Keratinocyte (primary cell): ENCODE results near the gene MGAT5B.

Source experiments
- EZH2 ChIP-seq: IDR thresholded peaks from one replicate; pipeline ENCODE4 v1.6.1; 2012; ENCODE audit warnings: inconsistent platforms, mild to moderate bottlenecking, low read length, moderate library complexity
- TF ChIP-seq, protein P1 (sequence below), 3 experiments: IDR thresholded peaks in 1 of 3; conservative IDR thresholded peaks in 1 of 3; optimal IDR thresholded peaks in 1 of 3; 2 replicates in 2 of 3; 3 replicates in 1 of 3; pipeline versions ENCODE3 to v1.5.1; 2011; ENCODE audit warnings: low read length in 3 of 3, mild to moderate bottlenecking in 3 of 3, moderate library complexity in 2 of 3, control low read depth in 1 of 3, inconsistent platforms in 1 of 3; ENCODE audit not compliant: insufficient read depth in 2 of 3; ENCODE audit errors: extremely low read depth in 1 of 3

DNA sequence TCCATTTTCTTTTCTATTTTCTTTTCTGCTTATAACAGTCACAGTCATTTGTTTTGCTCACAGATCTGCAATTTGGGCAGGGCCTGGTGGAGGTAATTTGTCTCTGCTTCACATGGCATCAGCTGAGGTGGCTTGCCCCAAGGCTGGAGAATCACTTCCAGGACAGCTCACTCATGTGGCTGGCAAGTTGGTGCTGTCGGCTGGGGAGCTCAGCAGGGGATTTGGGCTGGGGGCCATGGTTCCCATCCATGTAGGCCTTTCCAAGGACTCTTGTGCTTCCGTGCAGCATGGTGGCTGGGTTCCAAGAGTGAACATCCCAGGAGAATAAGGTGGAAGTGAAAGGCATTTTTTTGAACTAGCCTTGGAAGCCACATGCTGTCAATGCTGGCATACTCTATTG, 85.7 kb downstream of the MGAT5B start:
- TF ChIP-seq, protein P1, sequence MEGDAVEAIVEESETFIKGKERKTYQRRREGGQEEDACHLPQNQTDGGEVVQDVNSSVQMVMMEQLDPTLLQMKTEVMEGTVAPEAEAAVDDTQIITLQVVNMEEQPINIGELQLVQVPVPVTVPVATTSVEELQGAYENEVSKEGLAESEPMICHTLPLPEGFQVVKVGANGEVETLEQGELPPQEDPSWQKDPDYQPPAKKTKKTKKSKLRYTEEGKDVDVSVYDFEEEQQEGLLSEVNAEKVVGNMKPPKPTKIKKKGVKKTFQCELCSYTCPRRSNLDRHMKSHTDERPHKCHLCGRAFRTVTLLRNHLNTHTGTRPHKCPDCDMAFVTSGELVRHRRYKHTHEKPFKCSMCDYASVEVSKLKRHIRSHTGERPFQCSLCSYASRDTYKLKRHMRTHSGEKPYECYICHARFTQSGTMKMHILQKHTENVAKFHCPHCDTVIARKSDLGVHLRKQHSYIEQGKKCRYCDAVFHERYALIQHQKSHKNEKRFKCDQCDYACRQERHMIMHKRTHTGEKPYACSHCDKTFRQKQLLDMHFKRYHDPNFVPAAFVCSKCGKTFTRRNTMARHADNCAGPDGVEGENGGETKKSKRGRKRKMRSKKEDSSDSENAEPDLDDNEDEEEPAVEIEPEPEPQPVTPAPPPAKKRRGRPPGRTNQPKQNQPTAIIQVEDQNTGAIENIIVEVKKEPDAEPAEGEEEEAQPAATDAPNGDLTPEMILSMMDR (optimal IDR thresholded peaks at IDR 0.05 in 1 of 3, IDR thresholded peaks at IDR 0.05 in 1 of 3, conservative IDR thresholded peaks at IDR 0.05 in 1 of 3; ENCODE audit: extremely low read depth in 1 of 3, insufficient read depth in 2 of 3, low read length in 3 of 3), result no peak
- no peak for TF ChIP-seq EZH2
